ENCODE measurements around the gene TP53INP2. TPM values are rescaled to one million over a fixed set of nuclear protein-coding genes. Genes with fewer than 3 reads are reported as not detected.
"Not testable (repeated sequence)": the region's sequence is repeated elsewhere in the genome, so short reads cannot be mapped to it uniquely, and the experiment has no call there.

Gene TP53INP2
- total RNA-seq, 1 donor from 2014 or later = 4.3 TPM

- no peak for TF ChIP-seq CTCF (conservative IDR thresholded peaks at IDR 0.05; ENCODE audit: low read depth, low read length)
- DNase-seq (ENCODE audit: low read depth) = no peak
- H3K4me3 ChIP-seq (ENCODE audit: low read depth, low read length) = peak overlapping the region; percentile 66
These were observed 6.4 kb downstream of the TP53INP2 start for GRCh38 chr20:34710568-34710839.

- H3K4me3 ChIP-seq (ENCODE audit: low read depth, low read length) = no peak overlapping the region
- DNase-seq (ENCODE audit: low read depth) = no peak
- TF ChIP-seq CTCF (conservative IDR thresholded peaks at IDR 0.05; ENCODE audit: low read depth, low read length) = no peak
These were observed 6.9 kb downstream of the TP53INP2 start for GRCh38 chr20:34710861-34711574.

- DNase-seq (ENCODE audit: low read depth) = no peak
- TF ChIP-seq CTCF (conservative IDR thresholded peaks at IDR 0.05; ENCODE audit: low read depth, low read length) = no peak
- H3K4me3 ChIP-seq (ENCODE audit: low read depth, low read length) = no peak overlapping the region
These were observed 7.8 kb downstream of the TP53INP2 start for GRCh38 chr20:34711813-34712430.

- TF ChIP-seq CTCF (conservative IDR thresholded peaks at IDR 0.05; ENCODE audit: low read depth, low read length) = no peak
- no peak for DNase-seq (ENCODE audit: low read depth)
- no peak overlapping the region for H3K4me3 ChIP-seq (ENCODE audit: low read depth, low read length)
These were observed 8.5 kb downstream of the TP53INP2 start for GRCh38 chr20:34712525-34713192.

- no peak overlapping the region for H3K4me3 ChIP-seq (ENCODE audit: low read depth, low read length)
- no peak for TF ChIP-seq CTCF (conservative IDR thresholded peaks at IDR 0.05; ENCODE audit: low read depth, low read length)
- peak; percentile 65 for DNase-seq (ENCODE audit: low read depth)
These were observed 9.2 kb downstream of the TP53INP2 start for GRCh38 chr20:34713194-34713943.

- DNase-seq (ENCODE audit: low read depth); H3K4me3 ChIP-seq (ENCODE audit: low read depth, low read length): not testable (repeated sequence)
These were observed 9.9 kb downstream of the TP53INP2 start for GRCh38 chr20:34713944-34714515.

- DNase-seq (ENCODE audit: low read depth) = no peak
These were observed 11.2 kb downstream of the TP53INP2 start for GRCh38 chr20:34715384-34715783.

More at GRCh38 chr20:34715384-34715783, 11.2 kb downstream of the TP53INP2 start:
- TF ChIP-seq CTCF (conservative IDR thresholded peaks at IDR 0.05; ENCODE audit: low read depth, low read length) = no peak
- no peak overlapping the region for H3K4me3 ChIP-seq (ENCODE audit: low read depth, low read length)
